ENCODE results near the gene MCF2L2. TPM values are rescaled to one million over a fixed set of nuclear protein-coding genes. Genes with fewer than 3 reads are reported as not detected.

Gene MCF2L2
- total RNA-seq, 4 donors from 2014 or later, result 0.13 to 0.49 (median 0.22) TPM; not detected in 1

GRCh38 chr3:183132409-183132808 lies 296.0 kb downstream of the MCF2L2 start:
- DNase-seq, result no peak
- WGBS, 2 donors, result 58 to 60% methylated on average over 6 of the region's 6 CpGs
- no peaks in the 10 kb centered on the region for H3K36me3 ChIP-seq
- peaks cover 7 to 10% of the 10 kb centered on the region in 2 donors for H3K4me1 ChIP-seq
- intact Hi-C loops (cut with DNase I), result no loop called here
- H3K4me3 ChIP-seq (replicated peaks in 1 of 3), result no peak overlapping the region
- no peaks in the 10 kb centered on the region for H3K27me3 ChIP-seq
- no peaks in the 10 kb centered on the region for H3K9me3 ChIP-seq
- TF ChIP-seq POLR2A (IDR thresholded peaks at IDR 0.05) (no peak), CTCF (IDR thresholded peaks at IDR 0.05) (no peak)
- H3K27ac ChIP-seq, result no peak overlapping the region

DNA sequence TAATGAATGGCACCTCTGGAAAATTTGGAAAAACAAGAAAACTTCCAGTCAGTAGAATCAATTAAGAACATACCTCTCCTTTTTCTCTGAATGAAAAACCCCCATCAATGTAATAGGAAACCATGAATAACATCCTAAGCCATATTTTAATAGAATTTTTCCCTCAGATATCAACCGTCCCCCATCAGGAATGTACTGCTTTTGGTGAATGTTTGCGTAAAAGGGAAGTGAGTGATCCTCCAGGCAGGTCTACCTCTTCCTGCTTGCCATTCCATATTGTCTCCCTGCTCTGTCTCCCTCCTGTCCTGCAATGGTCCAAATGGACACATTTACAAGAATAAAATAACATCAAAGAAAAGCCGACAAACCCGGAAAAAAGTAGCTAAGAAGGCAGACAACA lies 296.7 kb downstream of the MCF2L2 start:
- intact Hi-C loops (cut with DNase I), result no loop called here
- TF ChIP-seq POLR2A (IDR thresholded peaks at IDR 0.05) (no peak), CTCF (IDR thresholded peaks at IDR 0.05) (no peak)
- Histone ChIP-seq H3K27me3 (no peaks in the 10 kb centered on the region), H3K27ac (no peak overlapping the region), H3K4me1 (peaks cover 7 to 10% of the 10 kb centered on the region in 2 donors), H3K4me3 (replicated peaks in 1 of 3) (no peak overlapping the region), H3K36me3 (no peaks in the 10 kb centered on the region), H3K9me3 (no peaks in the 10 kb centered on the region)
- 42 to 47% methylated on average over 4 of the region's 4 CpGs for WGBS, 2 donors
- DNase-seq, result no peak

GRCh38 chr3:183131186-183131725 lies 297.2 kb downstream of the MCF2L2 start:
- WGBS, 2 donors, result 15 to 22% methylated on average over 4 of the region's 4 CpGs
- no peaks in the 10 kb centered on the region for H3K9me3 ChIP-seq
- TF ChIP-seq CTCF (IDR thresholded peaks at IDR 0.05) (no peak), POLR2A (IDR thresholded peaks at IDR 0.05) (no peak)
- H3K4me1 ChIP-seq, result peaks cover 7 to 10% of the 10 kb centered on the region in 2 donors
- no peak overlapping the region for H3K27ac ChIP-seq
- peak; percentile 70 to 74 for DNase-seq
- no peaks in the 10 kb centered on the region for H3K27me3 ChIP-seq
- no peak overlapping the region for H3K4me3 ChIP-seq (replicated peaks in 1 of 3)
- no peaks in the 10 kb centered on the region for H3K36me3 ChIP-seq
- intact Hi-C loops (cut with DNase I), result no loop called here

DNA sequence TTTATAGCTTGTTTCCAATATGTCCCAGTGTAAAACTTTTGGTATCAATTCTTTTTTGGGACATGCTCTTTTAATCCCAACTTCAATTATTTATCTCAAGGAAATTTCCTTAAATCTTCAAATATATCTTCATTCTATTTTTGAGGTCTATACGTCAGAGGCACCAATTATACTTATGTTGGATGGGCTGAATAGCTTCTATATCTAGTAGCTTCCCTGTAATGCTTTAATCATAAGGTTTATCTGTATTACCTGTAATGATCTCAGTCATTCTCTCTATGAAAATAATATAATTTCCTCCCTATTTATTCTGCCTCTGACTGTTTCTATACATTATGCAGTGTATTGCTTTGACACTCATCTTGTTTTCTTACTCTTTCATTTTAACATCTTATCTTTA lies 299.2 kb downstream of the MCF2L2 start:
- no peak for TF ChIP-seq CTCF (IDR thresholded peaks at IDR 0.05)
- no peak for TF ChIP-seq POLR2A (IDR thresholded peaks at IDR 0.05)
- Histone ChIP-seq H3K36me3 (no peaks in the 10 kb centered on the region), H3K27me3 (no peaks in the 10 kb centered on the region), H3K4me3 (replicated peaks in 1 of 3) (no peak overlapping the region), H3K27ac (no peak overlapping the region), H3K4me1 (peaks cover 7 to 10% of the 10 kb centered on the region in 2 donors), H3K9me3 (no peaks in the 10 kb centered on the region)
- DNase-seq, result no peak
- 98% methylated on average over 1 of the region's 1 CpG for WGBS, 2 donors
- intact Hi-C loops (cut with DNase I), result no loop called here

GRCh38 chr3:183128709-183129108 lies 299.7 kb downstream of the MCF2L2 start:
- H3K9me3 ChIP-seq, result no peaks in the 10 kb centered on the region
- intact Hi-C loops (cut with DNase I), result no loop called here
- no peak overlapping the region for H3K4me3 ChIP-seq (replicated peaks in 1 of 3)
- H3K4me1 ChIP-seq, result peaks cover 7 to 10% of the 10 kb centered on the region in 2 donors
- WGBS, 2 donors, result 93 to 94% methylated on average over 3 of the region's 3 CpGs
- H3K36me3 ChIP-seq, result no peaks in the 10 kb centered on the region
- TF ChIP-seq CTCF (IDR thresholded peaks at IDR 0.05) (no peak), POLR2A (IDR thresholded peaks at IDR 0.05) (no peak)
- DNase-seq, result no peak
- no peaks in the 10 kb centered on the region for H3K27me3 ChIP-seq
- no peak overlapping the region for H3K27ac ChIP-seq

Small RNA genes lying within 50 kb of the gene (small RNA-seq; reads per million reads assigned to genes)
- gene RF00092 (not detected), gene RF00394 (not detected), gene RF01241 (not detected), gene RNA5SP151 (not detected), gene SNORA63D (8.5 reads per million, percentile 91 among the genes with 10 or more reads in this experiment)

Other genes starting within 250 kb of the MCF2L2 start
- gene B3GNT5, start 175.4 kb downstream of the MCF2L2 start, total RNA-seq, result 10 to 100 TPM in 1 of 4 donors, 1 to 10 TPM in 3; 5.2 to 10.6 (median 7.1) TPM
- gene KLHL6, start 127.1 kb upstream of the MCF2L2 start, total RNA-seq, result 1 to 10 TPM in 3 of 4 donors, under 1 TPM in 1; 0.67 to 2.7 (median 1.0) TPM
- 100 to 1,000 TPM; 163 to 320 (median 214) TPM for gene KLHL24, start 207.0 kb upstream of the MCF2L2 start, total RNA-seq

Data from thyroid gland (tissue), 4 donors.